ENCODE results near the gene PYGO2.

Gene PYGO2

GRCh38 chr1:155005076-155006011, 43.8 kb upstream of the PYGO2 start:
- Histone ChIP-seq H3K4me2 (ENCODE audit: low read length) (peak overlapping the region; percentile 99), H3K9ac (no peak overlapping the region), H3K79me2 (peaks cover 7% of the 10 kb centered on the region), H3K27ac (peak overlapping the region; percentile 54), H2AFZ (no peak overlapping the region), H3K4me3 (ENCODE audit: low read depth, low read length) (peak overlapping the region; percentile 99), H3K9me3 (ENCODE audit: control insufficient read depth, low read length) (no peaks in the 10 kb centered on the region), H3K4me1 (peaks cover 10% of the 10 kb centered on the region), H3K27me3 (ENCODE audit: control insufficient read depth, insufficient read depth, low read length) (no peaks in the 10 kb centered on the region), H3K36me3 (ENCODE audit: control insufficient read depth, insufficient read depth, low read length) (no peaks in the 10 kb centered on the region)
- TF ChIP-seq CTCF (IDR thresholded peaks at IDR 0.05): no peak

GRCh38 chr1:155004352-155005075, 42.9 kb upstream of the PYGO2 start:
- no peak overlapping the region for H3K9ac ChIP-seq
- H3K27me3 ChIP-seq (ENCODE audit: control insufficient read depth, insufficient read depth, low read length): no peaks in the 10 kb centered on the region
- peaks cover 7% of the 10 kb centered on the region for H3K79me2 ChIP-seq
- peak overlapping the region; percentile 69 for H3K27ac ChIP-seq
- H3K9me3 ChIP-seq (ENCODE audit: control insufficient read depth, low read length): no peaks in the 10 kb centered on the region
- peaks cover 10% of the 10 kb centered on the region for H3K4me1 ChIP-seq
- H2AFZ ChIP-seq: no peak overlapping the region
- TF ChIP-seq CTCF (IDR thresholded peaks at IDR 0.05): no peak
- H3K4me2 ChIP-seq (ENCODE audit: low read length): peak overlapping the region; percentile 99
- H3K36me3 ChIP-seq (ENCODE audit: control insufficient read depth, insufficient read depth, low read length): no peaks in the 10 kb centered on the region
- peak overlapping the region; percentile 99 for H3K4me3 ChIP-seq (ENCODE audit: low read depth, low read length)

GRCh38 chr1:155003766-155004351, 42.3 kb upstream of the PYGO2 start:
- H2AFZ ChIP-seq: peak overlapping the region; percentile 42
- H3K9ac ChIP-seq: no peak overlapping the region
- no peak for TF ChIP-seq CTCF (IDR thresholded peaks at IDR 0.05)
- no peaks in the 10 kb centered on the region for H3K27me3 ChIP-seq (ENCODE audit: control insufficient read depth, insufficient read depth, low read length)
- H3K4me3 ChIP-seq (ENCODE audit: low read depth, low read length): peak overlapping the region; percentile 99
- H3K4me2 ChIP-seq (ENCODE audit: low read length): peak overlapping the region; percentile 99
- peaks cover 7% of the 10 kb centered on the region for H3K79me2 ChIP-seq
- H3K4me1 ChIP-seq: peaks cover 10% of the 10 kb centered on the region
- peak overlapping the region; percentile 69 for H3K27ac ChIP-seq
- no peaks in the 10 kb centered on the region for H3K36me3 ChIP-seq (ENCODE audit: control insufficient read depth, insufficient read depth, low read length)
- no peaks in the 10 kb centered on the region for H3K9me3 ChIP-seq (ENCODE audit: control insufficient read depth, low read length)

GRCh38 chr1:155003227-155003765, 41.7 kb upstream of the PYGO2 start:
- peaks cover 5% of the 10 kb centered on the region for H3K4me1 ChIP-seq
- peak overlapping the region; percentile 99 for H3K4me2 ChIP-seq (ENCODE audit: low read length)
- no peak for TF ChIP-seq CTCF (IDR thresholded peaks at IDR 0.05)
- peaks cover 7% of the 10 kb centered on the region for H3K79me2 ChIP-seq
- no peaks in the 10 kb centered on the region for H3K9me3 ChIP-seq (ENCODE audit: control insufficient read depth, low read length)
- H3K36me3 ChIP-seq (ENCODE audit: control insufficient read depth, insufficient read depth, low read length): no peaks in the 10 kb centered on the region
- no peaks in the 10 kb centered on the region for H3K27me3 ChIP-seq (ENCODE audit: control insufficient read depth, insufficient read depth, low read length)
- H3K27ac ChIP-seq: peak overlapping the region; percentile 69
- peak overlapping the region; percentile 99 for H3K4me3 ChIP-seq (ENCODE audit: low read depth, low read length)
- H2AFZ ChIP-seq: peak overlapping the region; percentile 42
- no peak overlapping the region for H3K9ac ChIP-seq

All from parathyroid adenoma (tissue), 2 donors.